G401 (cell line): Measurements from ENCODE around the gene PIEZO1. TPM values are rescaled to one million over a fixed set of nuclear protein-coding genes. Genes with fewer than 3 reads are reported as not detected.

Experiments
- DNase-seq: peaks from one replicate; pipeline ENCODE4 v3.0.0-alpha.2; 2015; ENCODE audit warnings: low spot score
- in situ Hi-C: cut with HindIII; loops from 2 replicates; pipeline ENCODE4 v1.10.0; 2016; ENCODE audit warnings: low sequenced_read_pairs, mixed read lengths
- total RNA-seq: library from RNA; depleted of rRNA; stranded (reverse); fragments of >200 nt; shearing (Covaris generic); gene quantifications from 2 replicates; pipeline ENCODE4 v1.2.3, GENCODE V29; 2014

PIEZO1 gene
- total RNA-seq, 1 experiment from 2014 or later = 75.6 TPM

GRCh38 chr16:88759245-88759975, 25.6 kb downstream of the PIEZO1 start:
- in situ Hi-C loops = loop anchor here (10.0 kb wide), 1 partner anchor 85 kb away; no protein-coding TSS in a partner anchor
- DNase-seq = no peak

- in situ Hi-C loops = loop anchor here (10.0 kb wide), 1 partner anchor 84 kb away; no protein-coding TSS in a partner anchor
Observed at GRCh38 chr16:88758944-88759244, 26.1 kb downstream of the PIEZO1 start.

GRCh38 chr16:88758227-88758943, 26.6 kb downstream of the PIEZO1 start:
- in situ Hi-C loops = loop anchor here (10.0 kb wide), 1 partner anchor 84 kb away; no protein-coding TSS in a partner anchor
- no peak for DNase-seq

More at GRCh38 chr16:88758944-88759244, 26.1 kb downstream of the PIEZO1 start:
- DNase-seq = no peak

GRCh38 chr16:88755745-88756443, 29.1 kb downstream of the PIEZO1 start:
- in situ Hi-C loops = loop anchor here (10.0 kb wide), 1 partner anchor 81 kb away; no protein-coding TSS in a partner anchor
- DNase-seq = no peak

- DNase-seq = no peak
- in situ Hi-C loops = loop anchor here (5.0 to 10.0 kb wide), 2 partner anchors 32 to 80 kb away; partner anchors contain the start of gene PIEZO1
Observed at GRCh38 chr16:88754912-88755744, 29.9 kb downstream of the PIEZO1 start.

- no peak for DNase-seq
Observed at GRCh38 chr16:88754109-88754911, 30.7 kb downstream of the PIEZO1 start.

GRCh38 chr16:88753602-88754001, 31.4 kb downstream of the PIEZO1 start:
- in situ Hi-C loops = loop anchor here (5.0 to 10.0 kb wide), 2 partner anchors 34 to 79 kb away; partner anchors contain the start of gene PIEZO1
- DNase-seq = no peak

More at GRCh38 chr16:88754109-88754911, 30.7 kb downstream of the PIEZO1 start:
- in situ Hi-C loops = loop anchor here (5.0 to 10.0 kb wide), 2 partner anchors 33 to 80 kb away; partner anchors contain the start of gene PIEZO1

- no peak for DNase-seq
- in situ Hi-C loops = loop anchor here (5.0 to 10.0 kb wide), 2 partner anchors 34 to 78 kb away; partner anchors contain the start of gene PIEZO1
Observed at GRCh38 chr16:88753191-88753590, 31.8 kb downstream of the PIEZO1 start.

- no peak for DNase-seq
- in situ Hi-C loops = loop anchor here (5.0 to 10.0 kb wide), 2 partner anchors 35 to 78 kb away; partner anchors contain the start of gene PIEZO1
Observed at GRCh38 chr16:88752386-88753002, 32.5 kb downstream of the PIEZO1 start.

- DNase-seq = peak; percentile 50
- in situ Hi-C loops = loop anchor here (5.0 to 10.0 kb wide), 2 partner anchors 36 to 76 kb away; partner anchors contain the start of gene PIEZO1
Observed at GRCh38 chr16:88750854-88751253, 34.2 kb downstream of the PIEZO1 start.

- in situ Hi-C loops = no loop called here
- no peak for DNase-seq
Observed at GRCh38 chr16:88749358-88749757, 35.7 kb downstream of the PIEZO1 start.

- in situ Hi-C loops = no loop called here
- no peak for DNase-seq
Observed at GRCh38 chr16:88748364-88748763, 36.7 kb downstream of the PIEZO1 start.

GRCh38 chr16:88747588-88748301, 37.3 kb downstream of the PIEZO1 start:
- in situ Hi-C loops = no loop called here
- DNase-seq = no peak

- in situ Hi-C loops = no loop called here
- no peak for DNase-seq
Observed at GRCh38 chr16:88746506-88746905, 38.5 kb downstream of the PIEZO1 start.

GRCh38 chr16:88744577-88745521, 40.2 kb downstream of the PIEZO1 start:
- DNase-seq = no peak
- in situ Hi-C loops = no loop called here
